ENCODE measurements around the gene KCNH2. TPM values are rescaled to one million over a fixed set of nuclear protein-coding genes. Genes with fewer than 3 reads are reported as not detected.
"Not testable (repeated sequence)": the region's sequence is repeated elsewhere in the genome, so short reads cannot be mapped to it uniquely, and the experiment has no call there.

The KCNH2 gene
- total RNA-seq, 1 experiment from 2014 or later = 0.58 TPM

GRCh38 chr7:150936018-150936417 is 42.1 kb downstream of the KCNH2 start:
- no peak for DNase-seq (ENCODE audit: low spot score)

DNA sequence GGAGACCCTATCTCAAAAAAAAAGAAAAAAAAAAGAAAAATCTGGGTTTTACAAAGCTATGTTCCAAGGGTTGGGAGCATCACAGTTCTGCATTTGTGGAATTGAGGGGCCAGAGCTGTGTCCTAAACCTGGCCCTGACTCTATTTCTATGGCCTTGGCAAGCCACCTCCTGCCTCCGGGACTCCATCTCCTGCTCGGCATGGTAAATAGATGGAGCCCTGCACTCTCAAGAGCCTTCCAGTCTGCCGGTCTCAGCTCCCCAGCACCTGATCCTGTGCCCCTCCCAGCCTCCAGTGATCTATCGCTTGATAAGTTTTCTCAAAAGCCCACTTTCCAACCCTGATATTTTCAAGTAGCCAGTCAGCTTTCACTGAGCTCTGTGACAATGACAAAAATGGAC is 43.0 kb downstream of the KCNH2 start:
- no peak for DNase-seq (ENCODE audit: low spot score)

DNA sequence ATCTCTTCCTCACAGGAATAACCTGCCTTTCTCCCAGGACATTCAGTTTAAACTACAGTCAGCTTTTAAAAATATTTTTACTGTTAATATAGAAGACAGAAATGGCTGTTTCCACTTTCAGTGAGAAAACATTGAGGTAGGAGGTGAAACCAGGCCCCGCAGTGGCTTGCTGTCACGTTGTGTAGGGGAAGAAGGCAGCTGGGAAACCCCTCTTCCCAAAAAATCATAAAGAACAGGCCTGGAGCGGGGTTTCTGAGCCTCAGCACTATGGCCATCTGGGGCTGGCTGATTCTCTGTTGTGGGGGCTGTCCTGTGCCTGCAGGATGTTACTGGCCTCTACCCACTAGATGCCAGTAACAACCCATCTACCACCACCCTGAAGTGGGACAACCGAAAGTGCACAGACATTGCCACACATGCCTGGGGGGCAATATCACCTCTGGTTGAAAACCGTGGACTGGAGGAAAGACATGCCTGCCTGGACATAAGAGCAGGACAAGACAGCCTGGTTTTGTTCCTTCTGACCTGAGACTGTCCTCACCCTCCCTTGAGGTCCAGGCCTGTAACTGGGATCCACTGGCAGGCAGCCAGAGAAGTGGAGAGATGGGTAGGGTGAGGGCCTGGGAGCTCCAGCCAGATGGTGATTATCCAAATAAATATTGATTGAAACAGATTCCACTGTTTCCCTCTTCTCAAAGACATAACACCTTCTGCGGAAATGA is 43.9 kb downstream of the KCNH2 start:
- DNase-seq (ENCODE audit: low spot score) = no peak

- no peak for DNase-seq (ENCODE audit: low spot score)
These were observed 46.8 kb downstream of the KCNH2 start for GRCh38 chr7:150931199-150931869.

DNA sequence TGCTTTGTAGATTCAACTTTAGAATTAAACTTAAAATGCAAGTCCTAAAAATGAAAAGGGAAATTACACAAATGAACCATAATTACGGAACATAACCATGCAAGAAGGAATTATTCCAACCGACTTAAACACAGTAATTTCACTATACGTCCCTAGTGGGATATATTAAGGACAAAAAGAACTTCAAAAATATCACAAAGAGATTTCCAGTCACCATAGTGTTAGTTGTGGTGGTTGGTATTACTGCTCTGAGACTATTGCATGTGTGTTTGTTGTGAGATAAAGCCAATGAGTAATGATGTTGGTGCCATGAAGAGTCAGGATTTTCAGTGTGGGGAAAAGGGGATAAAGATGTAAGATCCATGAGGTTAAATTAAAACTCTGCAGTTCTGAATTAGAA is 49.6 kb downstream of the KCNH2 start:
- no peak for DNase-seq (ENCODE audit: low spot score)

DNA sequence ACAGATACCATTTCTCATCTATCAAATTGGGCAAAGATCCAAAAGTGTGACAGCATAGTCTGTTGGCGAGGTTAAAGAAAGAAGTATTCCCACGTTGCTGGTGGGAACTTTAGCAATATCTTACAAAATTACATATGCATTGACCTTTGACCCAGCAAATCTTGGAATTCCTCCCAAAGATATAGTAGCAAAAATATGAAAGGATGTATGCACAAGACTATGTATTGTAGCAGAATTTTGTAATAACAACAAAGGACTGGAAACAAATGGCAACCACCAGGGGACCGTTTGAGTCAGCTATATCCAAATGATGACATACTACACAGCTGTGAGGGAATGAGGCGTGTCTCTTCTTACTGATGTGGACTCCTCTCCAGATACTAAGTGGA is 50.2 kb downstream of the KCNH2 start:
- no peak for DNase-seq (ENCODE audit: low spot score)

DNA sequence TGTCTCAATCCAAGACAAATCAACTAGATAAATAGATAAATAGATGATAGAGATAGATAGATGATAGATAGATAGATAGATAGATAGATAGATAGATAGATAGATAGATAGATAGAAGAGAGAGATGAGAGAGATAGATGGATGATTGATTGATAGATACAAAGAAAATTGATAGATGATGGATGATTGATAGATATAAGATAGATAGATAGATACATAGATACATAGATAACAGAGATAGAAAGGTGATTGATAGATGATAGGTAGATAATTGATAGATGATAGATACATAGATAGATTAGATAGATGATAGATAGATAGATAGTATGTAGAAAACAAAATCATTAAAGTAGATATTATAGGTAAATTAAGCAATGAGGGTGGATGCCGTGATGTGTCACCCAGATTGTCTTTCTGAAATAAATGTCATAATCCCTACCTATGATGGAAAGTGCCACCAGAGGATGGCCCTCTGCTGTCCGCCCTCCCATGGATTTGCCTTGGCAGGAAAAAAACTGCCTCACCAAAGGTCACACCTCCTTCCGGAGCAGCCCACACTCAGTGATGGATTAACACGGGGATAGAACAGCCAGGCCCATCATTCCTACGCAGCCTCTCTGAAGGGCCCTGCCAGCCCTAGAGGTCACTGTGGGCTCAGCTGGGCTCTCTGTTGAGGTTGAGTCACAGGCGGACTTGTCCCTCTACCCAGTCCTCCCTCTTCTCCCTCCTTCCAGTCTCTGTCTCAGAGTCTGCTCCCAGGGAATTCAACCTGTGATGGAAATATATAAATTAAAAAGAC is 50.8 kb downstream of the KCNH2 start:
- DNase-seq (ENCODE audit: low spot score) = no peak

- DNase-seq (ENCODE audit: low spot score) = no peak
These were observed 52.1 kb downstream of the KCNH2 start for GRCh38 chr7:150926066-150926465.

GRCh38 chr7:150924369-150924781 is 53.7 kb downstream of the KCNH2 start:
- DNase-seq (ENCODE audit: low spot score) = no peak

- no peak for DNase-seq (ENCODE audit: low spot score)
These were observed 54.3 kb downstream of the KCNH2 start for GRCh38 chr7:150923802-150924201.

DNA sequence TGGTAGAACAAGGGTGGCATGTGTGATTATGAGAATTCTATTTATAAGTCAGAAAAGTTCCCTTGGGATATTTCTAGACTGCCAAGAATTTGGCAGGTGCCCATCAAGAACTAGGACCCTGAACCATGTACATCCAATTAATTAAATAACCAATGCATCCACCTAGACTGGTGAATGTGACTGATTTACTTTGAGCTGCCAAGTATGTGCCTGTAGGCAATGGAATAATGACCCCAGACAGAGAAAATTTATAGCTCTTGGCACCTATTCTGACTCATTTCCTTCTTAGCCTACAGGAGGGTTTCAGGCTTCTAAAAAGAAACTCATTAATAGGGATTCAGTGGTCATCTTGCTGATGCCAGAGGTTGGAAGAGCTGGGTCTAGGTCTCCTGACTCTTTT is 54.9 kb downstream of the KCNH2 start:
- no peak for DNase-seq (ENCODE audit: low spot score)

DNA sequence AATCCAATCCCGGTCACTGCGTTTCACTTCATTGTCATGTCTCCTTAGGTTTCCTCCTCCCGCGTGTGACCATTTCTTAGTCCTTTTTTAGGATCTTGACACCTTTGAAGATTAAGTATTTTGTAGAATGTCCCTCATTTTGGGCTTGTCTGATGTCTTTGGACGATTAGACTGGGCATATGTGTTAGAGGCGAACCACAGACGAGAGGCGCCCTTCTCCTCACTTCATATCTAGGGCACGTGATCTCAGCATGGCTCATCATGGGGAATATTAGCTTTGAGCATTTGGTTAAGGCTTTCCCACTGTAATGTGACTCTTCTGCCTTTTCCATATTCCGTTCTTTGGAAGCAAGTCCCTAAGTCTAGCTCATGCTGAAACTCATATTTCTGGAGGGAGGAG is 59.0 kb downstream of the KCNH2 start:
- no peak for DNase-seq (ENCODE audit: low spot score)

DNA sequence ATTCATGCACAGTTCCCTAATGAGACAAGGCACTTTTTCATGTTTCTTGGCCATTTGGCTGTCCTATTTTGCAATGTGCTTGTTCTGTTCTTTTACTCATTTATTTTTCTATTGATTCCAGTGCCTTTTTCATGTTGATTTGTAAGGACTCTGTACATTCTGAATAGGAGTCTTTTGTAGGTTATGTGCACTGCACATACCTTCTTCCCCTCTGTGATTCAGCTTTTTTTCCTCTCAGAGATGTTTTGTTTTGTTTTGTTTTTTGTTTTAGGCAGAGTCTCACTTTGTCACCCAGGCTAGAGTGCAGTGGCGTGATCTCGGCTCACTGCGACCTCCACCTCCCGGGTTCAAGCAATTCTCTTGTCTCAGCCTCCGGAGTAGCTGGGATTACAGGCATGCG is 59.7 kb downstream of the KCNH2 start:
- no peak for DNase-seq (ENCODE audit: low spot score)

- DNase-seq (ENCODE audit: low spot score) = no peak
These were observed 60.2 kb downstream of the KCNH2 start for GRCh38 chr7:150917969-150918368.

DNA sequence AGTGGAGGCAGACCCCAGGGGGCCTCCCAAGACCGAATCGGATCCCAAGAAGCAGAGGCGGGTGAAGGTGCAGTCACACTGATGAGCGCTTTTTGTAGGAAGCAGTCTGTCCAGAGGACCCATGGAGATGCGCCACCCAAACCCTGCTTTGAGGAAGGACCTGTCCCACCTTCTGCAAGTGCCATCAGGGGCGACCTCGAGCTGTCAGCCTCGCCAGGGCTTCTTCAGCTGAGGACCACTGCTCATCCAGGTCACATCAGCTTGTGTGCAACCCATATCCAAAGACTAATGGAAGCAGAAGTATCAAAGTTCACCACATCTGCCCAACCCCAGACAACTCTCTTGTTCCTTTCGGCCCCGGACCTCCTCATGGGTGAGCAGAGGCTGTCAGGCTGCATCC is 61.5 kb downstream of the KCNH2 start:
- DNase-seq (ENCODE audit: low spot score) = no peak

DNA sequence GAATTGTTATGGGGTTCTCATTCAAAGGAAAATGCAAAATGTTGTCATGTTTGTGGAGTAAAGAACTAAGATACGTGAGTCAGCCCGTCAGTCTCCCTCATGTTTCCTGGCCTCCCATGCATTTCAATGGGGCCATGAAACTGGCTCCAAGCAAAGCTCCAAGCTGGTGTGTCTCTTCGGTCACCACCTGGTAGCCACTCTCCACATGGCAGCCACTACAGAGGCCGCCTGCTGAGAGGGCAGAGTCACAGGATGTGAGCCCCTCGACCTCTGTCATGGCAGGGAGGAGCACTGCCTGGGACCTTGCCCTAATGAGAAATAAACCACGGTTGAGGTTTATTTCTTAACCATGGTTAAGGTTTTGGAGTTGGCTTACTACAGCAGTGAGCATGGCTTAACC is 63.2 kb downstream of the KCNH2 start:
- DNase-seq (ENCODE audit: low spot score) = no peak

DNA sequence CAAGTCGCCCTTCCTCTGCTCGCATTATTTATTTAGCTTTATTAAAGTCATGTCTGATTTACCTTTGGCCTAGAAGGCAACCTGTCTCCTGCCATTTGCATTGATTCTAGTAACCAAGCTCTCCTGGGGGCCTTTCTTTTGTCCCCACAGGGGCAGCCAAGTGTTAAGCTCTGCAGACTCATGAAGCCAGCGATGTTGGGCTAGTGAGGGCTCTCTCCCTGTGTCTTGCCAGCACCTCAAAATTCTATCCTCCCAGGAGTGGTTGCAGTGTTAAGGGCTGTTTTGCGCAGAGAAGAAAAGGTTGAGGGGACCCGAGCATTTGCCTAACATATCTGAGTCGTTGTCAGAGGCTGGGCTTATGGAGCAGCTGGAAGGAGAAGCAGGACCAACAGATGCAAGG is 63.9 kb downstream of the KCNH2 start:
- no peak for DNase-seq (ENCODE audit: low spot score)

DNA sequence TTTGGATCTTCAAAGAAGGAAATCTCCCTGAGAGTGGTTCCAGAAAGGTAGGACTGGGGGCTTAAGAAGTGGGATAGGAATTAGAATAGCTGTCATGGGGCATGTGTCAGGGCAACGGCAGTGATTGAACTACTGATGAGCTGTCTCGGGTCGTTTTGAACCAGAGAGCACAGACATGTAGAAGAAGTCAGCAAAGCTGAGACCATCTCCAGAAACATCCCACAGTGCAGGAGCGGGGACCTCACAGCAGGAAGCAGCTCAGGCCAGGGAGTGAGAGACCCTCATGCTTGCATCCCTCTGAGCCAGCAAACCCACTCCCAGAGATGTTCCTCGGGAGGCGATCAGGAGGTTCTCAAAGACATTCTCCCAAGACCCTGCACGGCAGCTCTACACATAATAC is 65.7 kb downstream of the KCNH2 start:
- DNase-seq (ENCODE audit: low spot score) = no peak

DNA sequence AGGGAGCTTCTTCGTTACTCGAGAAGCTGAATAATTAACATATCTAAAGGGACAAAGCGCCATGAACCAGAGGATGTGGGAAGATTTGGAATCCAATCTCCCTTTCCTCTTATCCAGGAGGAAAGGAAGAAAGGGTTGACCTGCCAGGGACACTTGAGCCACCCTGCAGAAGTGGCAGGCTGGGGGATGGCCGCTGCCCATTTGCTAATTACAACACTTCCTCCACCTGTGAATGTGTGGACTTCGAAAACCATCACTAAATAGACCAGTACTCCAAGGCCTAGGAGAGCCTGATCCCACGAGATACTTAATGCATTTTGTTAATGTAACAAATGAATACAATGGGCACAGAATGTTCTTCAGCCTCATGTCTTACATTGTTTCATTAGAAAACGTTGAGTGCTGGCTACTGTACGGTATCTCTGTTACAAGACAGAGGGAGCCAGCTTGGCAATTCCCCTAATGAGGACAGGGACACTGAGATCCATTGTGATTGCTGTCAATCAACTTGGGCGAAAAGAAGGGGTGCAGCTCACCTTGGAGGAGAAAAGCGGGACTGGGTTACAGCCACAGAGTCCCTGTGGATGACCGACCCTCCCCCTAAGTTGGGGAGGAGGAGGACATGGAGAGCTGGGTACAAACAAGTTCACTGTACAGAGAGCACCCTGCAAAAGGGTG is 66.4 kb downstream of the KCNH2 start:
- DNase-seq (ENCODE audit: low spot score) = no peak

DNA sequence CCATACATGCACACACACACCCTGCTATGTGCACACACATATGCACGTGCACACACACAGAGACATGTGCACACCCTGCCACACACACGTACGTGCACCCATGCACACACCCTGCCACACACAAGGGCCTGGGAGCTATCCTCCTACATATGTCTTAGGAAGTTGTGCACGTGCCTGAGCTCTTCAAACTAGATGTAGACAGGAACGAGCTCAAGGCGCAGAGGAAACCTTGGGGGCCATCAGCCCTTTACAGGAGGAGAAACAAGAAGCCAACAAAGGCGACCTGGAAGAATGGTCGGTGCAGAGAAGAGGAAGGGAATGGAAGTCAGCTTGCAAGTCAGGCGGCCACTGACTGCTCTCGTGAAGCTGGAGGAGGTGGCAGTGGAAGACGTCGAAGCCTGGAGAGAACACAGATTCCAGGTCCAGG is 67.1 kb downstream of the KCNH2 start:
- no peak for DNase-seq (ENCODE audit: low spot score)

DNA sequence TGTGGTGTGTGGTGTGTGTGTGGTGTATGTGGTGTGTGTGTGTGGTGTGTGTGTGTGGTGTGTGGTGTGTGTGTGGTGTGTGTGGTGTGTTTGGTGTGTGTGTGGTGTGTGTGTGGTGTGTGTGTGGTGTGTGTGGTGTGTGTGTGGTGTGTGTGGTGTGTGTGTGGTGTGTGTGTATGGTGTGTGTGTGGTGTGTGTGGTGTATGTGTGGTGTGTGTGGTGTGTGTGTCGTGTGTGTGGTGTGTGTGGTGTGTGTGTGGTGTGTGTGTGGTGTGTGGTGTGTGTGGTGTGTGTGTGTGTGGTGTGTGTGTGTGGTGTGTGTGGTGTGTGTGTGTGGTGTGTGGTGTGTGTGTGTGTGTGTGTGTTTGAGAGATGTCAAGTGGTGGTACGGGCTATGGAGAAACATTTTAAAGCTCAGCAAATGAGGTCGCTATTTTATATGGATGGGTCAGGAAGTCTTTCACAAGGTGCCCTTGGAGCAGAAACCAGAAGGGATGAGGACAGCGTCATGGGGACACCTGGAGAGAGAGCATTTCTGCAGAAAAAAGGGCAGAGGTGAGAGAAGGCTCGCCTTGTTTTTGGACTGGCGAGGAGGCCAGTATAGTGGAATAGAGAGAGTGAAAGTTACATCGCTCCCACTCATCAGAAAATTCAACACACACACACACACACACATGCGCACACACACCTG is 67.7 kb downstream of the KCNH2 start:
- not testable (repeated sequence) for DNase-seq (ENCODE audit: low spot score)

All from H4 (cell line).